HepG2 (cell line): ENCODE results near the gene FRMD3. TPM values are rescaled to one million over a fixed set of nuclear protein-coding genes. Genes with fewer than 3 reads are reported as not detected.

Experiments used
- ATAC-seq: fragments of 200-7000 bp; cut with Tn5 transposase; 3 replicates; pipeline ENCODE4 v1.9.1; 2020; ENCODE audit warnings: mild to moderate bottlenecking, moderate library complexity
- BruUV-seq: library from RNA; stranded (reverse); fragments of 400-500 nt; replicated peaks from 2 replicates; lab custom pipeline; 2021; lab: Mats Ljungman, UMichigan
- CTCF ChIA-PET: fragments of 300-600 bp; formaldehyde crosslinking; extraction: SDS; loops from one replicate; lab custom pipeline; 2021; ENCODE audit warnings: low total read pairs, inconsistent platforms, low intra/inter-chr PET ratio; lab: Yijun Ruan, JAX
- POLR2A ChIA-PET: fragments of 350-600 bp; sonication (Branson Sonifier 250); formaldehyde crosslinking; loops from one replicate; lab custom pipeline; 2020; ENCODE audit warnings: antibody characterized with exemption, inconsistent platforms; lab: Yijun Ruan, JAX
- DNase-seq: peaks from one replicate; pipeline ENCODE4 v3.0.0-alpha.2; 2015; ENCODE audit warnings: low spot score
- FAIRE-seq: peaks from 3 replicates; lab custom pipeline; 2011; peaks lifted over from hg19 to GRCh38; lab: Jason Lieb, UNC
- H2AFZ ChIP-seq: one replicate; pipeline ENCODE4 v1.6.1; 2011; ENCODE audit warnings: low read length, inconsistent platforms
- H3K27ac ChIP-seq: fragments of 300-600 bp; 3 replicates; pipeline ENCODE4 v1.8.0; 2011; ENCODE audit warnings: mixed run types, mild to moderate bottlenecking, mixed read lengths, low read length, inconsistent platforms; ENCODE audit not compliant: insufficient read depth; ENCODE audit errors: extremely low read length
- H3K27me3 ChIP-seq, 2 experiments: fragments of 200-600 bp in 1 of 2; 2 replicates in 1 of 2; 3 replicates in 1 of 2; pipeline versions ENCODE4 v1.6.0 to v1.8.0; 2011; ENCODE audit warnings: low read length in 2 of 2, mild to moderate bottlenecking in 2 of 2, moderate library complexity in 2 of 2, inconsistent platforms in 1 of 2; ENCODE audit not compliant: insufficient read depth in 2 of 2, control insufficient read depth in 1 of 2
- H3K36me3 ChIP-seq, 2 experiments: fragments of 200-600 bp in 1 of 2; replicated peaks in 1 of 2; 2 replicates in 1 of 2; 3 replicates in 1 of 2; pipeline versions ENCODE4 v1.5.1 to v1.8.0; 2011; ENCODE audit warnings: low read length in 2 of 2, inconsistent platforms in 1 of 2; ENCODE audit not compliant: insufficient read depth in 2 of 2, control insufficient read depth in 1 of 2
- H3K4me1 ChIP-seq: 2 replicates; pipeline ENCODE4 v1.5.1; 2012; ENCODE audit warnings: low read length, inconsistent platforms; ENCODE audit not compliant: insufficient read depth
- H3K4me2 ChIP-seq: 2 replicates; pipeline ENCODE4 v1.6.0; 2011; ENCODE audit warnings: low read depth, low read length, inconsistent platforms
- H3K4me3 ChIP-seq, 3 experiments: fragments of 200-600 bp in 1 of 3; sonication (generic), shearing (Covaris generic) in 1 of 3; replicated peaks in 1 of 3; 2 replicates each; pipeline ENCODE4 v1.5.1; 2011 to 2016; ENCODE audit warnings: low read length in 3 of 3, inconsistent platforms in 2 of 3, low read depth in 2 of 3, mild to moderate bottlenecking in 2 of 3, control low read depth in 1 of 3, mixed read lengths in 1 of 3; ENCODE audit not compliant: insufficient read depth in 1 of 3
- H3K79me2 ChIP-seq: one replicate; pipeline ENCODE4 v1.6.1; 2011; ENCODE audit warnings: low read length, inconsistent platforms; ENCODE audit not compliant: insufficient read depth
- H3K9ac ChIP-seq: 2 replicates; pipeline ENCODE4 v1.6.0; 2011; ENCODE audit warnings: mild to moderate bottlenecking, low read depth, low read length, inconsistent platforms; ENCODE audit not compliant: insufficient read depth
- H3K9me3 ChIP-seq: 2 replicates; pipeline ENCODE4 v1.5.1; 2012; ENCODE audit warnings: mild to moderate bottlenecking, low read length
- H4K20me1 ChIP-seq: 2 replicates; pipeline ENCODE4 v1.6.0; 2011; ENCODE audit warnings: inconsistent platforms, mild to moderate bottlenecking, low read length, moderate library complexity; ENCODE audit not compliant: insufficient read depth
- CENPX ChIP-seq: sonication (generic); formaldehyde crosslinking; IDR thresholded peaks from 2 replicates; pipeline ENCODE4 v1.9.0; 2021; ENCODE audit warnings: mild to moderate bottlenecking, missing genetic modification reagents, moderate library complexity
- PAX8 ChIP-seq: sonication (generic); formaldehyde crosslinking; IDR thresholded peaks from 2 replicates; pipeline ENCODE4 v1.8.0; 2022; ENCODE audit warnings: mild to moderate bottlenecking, missing genetic modification reagents, borderline replicate concordance
- RFX5 ChIP-seq: IDR thresholded peaks from 2 replicates; pipeline ENCODE4 v1.6.1; 2011; ENCODE audit warnings: low read depth, low read length, improper control_type of control experiment
- ZBTB26 ChIP-seq: IDR thresholded peaks from 2 replicates; pipeline ENCODE4 v1.6.1; 2016; ENCODE audit warnings: missing compliant biosample characterization, missing genetic modification reagents, borderline replicate concordance
- ZNF142 ChIP-seq: sonication (generic); formaldehyde crosslinking; IDR thresholded peaks from 2 replicates; pipeline ENCODE4 v1.4.0; 2020; ENCODE audit warnings: missing genetic modification reagents
- ZNF570 ChIP-seq: sonication (generic); formaldehyde crosslinking; IDR thresholded peaks from 2 replicates; pipeline ENCODE4 v1.4.0; 2020; ENCODE audit warnings: mild to moderate bottlenecking, missing genetic modification reagents, borderline replicate concordance
- ZNF619 ChIP-seq: sonication (generic); formaldehyde crosslinking; IDR thresholded peaks from 2 replicates; pipeline ENCODE4 v1.4.0; 2020; ENCODE audit warnings: mild to moderate bottlenecking, missing genetic modification reagents
- ZNF747 ChIP-seq: sonication (generic); formaldehyde crosslinking; IDR thresholded peaks from 2 replicates; pipeline ENCODE4 v1.8.1; 2023; ENCODE audit warnings: missing genetic modification reagents, mild to moderate bottlenecking, borderline replicate concordance
- WGBS: methylation state at CpG from one replicate; pipeline ENCODE4 v1.1.6; 2017; ENCODE audit warnings: low lambda C conversion rate; 5-methylcytosine and 5-hydroxymethylcytosine counted together
- in situ Hi-C: cut with HindIII; loops from 2 replicates; pipeline ENCODE4 v1.10.0; 2017; ENCODE audit warnings: low pct_unique_long_range_greater_than_20kb; ENCODE audit not compliant: extremely low pct_ligation_motif_present
- intact Hi-C: fragments of 100-400 bp; cut with micrococcal nuclease; formaldehyde crosslinking; loops from one replicate; pipeline ENCODE4 v1.10.0; 2022; ENCODE audit not compliant: unreplicated experiment
- polyA plus RNA-seq, 8 experiments: library from polyadenylated mRNA; depleted of rRNA in 3 of 8; stranded (reverse) in 7 of 8; unstranded in 1 of 8; fragments of >200 nt; fragmentation: Illumina TruSeq in 4 of 8; extraction: Trizol in 4 of 8; gene quantifications; 2 replicates each; pipeline versions ENCODE4 v1.2.1 to v1.2.3, GENCODE V29; 2011 to 2016; ENCODE audit warnings: low read depth in 4 of 8, missing spikeins in 1 of 8, mixed read lengths in 1 of 8; ENCODE audit not compliant: insufficient read depth in 1 of 8
- total RNA-seq, 5 experiments: library from RNA; depleted of rRNA; stranded (reverse); fragments of >200 nt; fragmentation: Illumina TruSeq; extraction: Trizol; gene quantifications; 2 replicates each; pipeline ENCODE4 v1.2.3, GENCODE V29; 2016; ENCODE audit warnings: low read depth in 1 of 5
- TF ChIP-seq, protein P1 (sequence below): sonication (generic); formaldehyde crosslinking; IDR thresholded peaks from 2 replicates; pipeline ENCODE4 v1.4.0; 2020; ENCODE audit warnings: missing genetic modification reagents

The FRMD3 gene
- total and polyA plus RNA-seq, 2 of the 13 experiments (the other 11 are each of a cell fraction or from before 2014, with no cell fraction given) = 3.2 to 7.7 TPM

DNA sequence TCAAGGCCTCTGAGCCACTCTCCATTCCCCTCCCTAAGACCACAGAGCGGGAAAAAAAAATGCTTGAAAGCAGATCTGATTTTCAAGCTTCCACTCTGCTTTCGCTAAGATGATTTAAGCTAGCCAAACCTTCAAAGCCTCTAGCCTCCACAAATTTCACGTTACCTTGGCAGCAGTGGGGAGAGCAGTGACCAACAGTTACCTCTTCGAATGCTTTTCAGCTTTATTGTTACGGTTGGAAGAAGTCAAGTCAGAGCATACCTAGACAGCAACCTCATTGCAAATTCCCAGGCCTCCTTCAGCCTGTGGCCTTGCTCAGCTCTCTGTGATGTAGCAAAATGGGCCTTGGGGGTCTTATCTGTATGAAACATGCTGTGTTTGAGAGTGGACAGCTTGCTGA lies 89.6 kb downstream of the FRMD3 start:
- Histone ChIP-seq H3K4me1 (peaks cover 8% of the 10 kb centered on the region; the same call in 1 of the 2 replicates), H3K27ac (no peak overlapping the region), H3K9ac (no peak overlapping the region), H3K36me3 (no peaks in the 10 kb centered on the region; a peak in 1 of 5 replicates), H3K79me2 (no peaks in the 10 kb centered on the region), H3K9me3 (no peaks in the 10 kb centered on the region), H4K20me1 (no peaks in the 10 kb centered on the region), H3K4me3 (no peak overlapping the region), H3K4me2 (no peak overlapping the region), H2AFZ (no peak overlapping the region), H3K27me3 (no peaks in the 10 kb centered on the region)
- ATAC-seq (no peak), FAIRE-seq (no peak), DNase-seq (no peak)
- BruUV-seq = no TSS peak
- CTCF ChIA-PET = no interaction called here
- intact Hi-C loops (no loop called here), in situ Hi-C loops (no loop called here)
- no peak for TF ChIP-seq ZNF142 (CRISPR knock-in tag)
- TF ChIP-seq CENPX = no peak
- TF ChIP-seq PAX8 (CRISPR knock-in tag) = no peak
- no peak for TF ChIP-seq RFX5
- no peak for TF ChIP-seq ZNF619 (CRISPR knock-in tag)
- TF ChIP-seq ZNF747 = no peak
- no peak for TF ChIP-seq ZNF570 (CRISPR knock-in tag)
- TF ChIP-seq, protein P1, sequence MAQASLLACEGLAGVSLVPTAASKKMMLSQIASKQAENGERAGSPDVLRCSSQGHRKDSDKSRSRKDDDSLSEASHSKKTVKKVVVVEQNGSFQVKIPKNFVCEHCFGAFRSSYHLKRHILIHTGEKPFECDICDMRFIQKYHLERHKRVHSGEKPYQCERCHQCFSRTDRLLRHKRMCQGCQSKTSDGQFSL = no peak
- no peak for TF ChIP-seq ZBTB26
- WGBS = 94% methylated on average over 5 of the region's 5 CpGs
- POLR2A ChIA-PET = no interaction called here
